Endothelial cell (in vitro differentiated cells): ENCODE data around the gene CDYL2. TPM values are rescaled to one million over a fixed set of nuclear protein-coding genes. Genes with fewer than 3 reads are reported as not detected.

Experiments
- DNase-seq: peaks from one replicate; pipeline ENCODE4 v3.0.0; 2021; ENCODE audit warnings: low spot score
- H3K27ac Mint-ChIP-seq: one replicate; pipeline ENCODE4 v1.8.0; 2021; ENCODE audit warnings: mixed read lengths, inconsistent platforms; ENCODE audit not compliant: unreplicated experiment
- H3K27me3 Mint-ChIP-seq: one replicate; pipeline ENCODE4 v1.8.0; 2021; ENCODE audit warnings: mild to moderate bottlenecking, moderate library complexity, mixed read lengths, inconsistent platforms; ENCODE audit not compliant: unreplicated experiment
- H3K36me3 Mint-ChIP-seq: one replicate; pipeline ENCODE4 v1.8.0; 2021; ENCODE audit warnings: mild to moderate bottlenecking, low read depth, mixed read lengths, inconsistent platforms; ENCODE audit not compliant: unreplicated experiment
- H3K4me1 Mint-ChIP-seq: one replicate; pipeline ENCODE4 v1.8.0; 2021; ENCODE audit warnings: mild to moderate bottlenecking, mixed read lengths, inconsistent platforms; ENCODE audit not compliant: unreplicated experiment
- H3K4me3 Mint-ChIP-seq: one replicate; pipeline ENCODE4 v1.8.0; 2021; ENCODE audit warnings: mild to moderate bottlenecking, mixed read lengths, inconsistent platforms; ENCODE audit not compliant: unreplicated experiment
- H3K9me3 Mint-ChIP-seq: one replicate; pipeline ENCODE4 v1.8.0; 2021; ENCODE audit warnings: mixed read lengths, inconsistent platforms; ENCODE audit not compliant: unreplicated experiment
- CTCF ChIP-seq: fragments of 200-600 bp; sonication (generic); IDR thresholded peaks from one replicate; pipeline ENCODE4 v1.5.0; 2021; ENCODE audit warnings: antibody characterized with exemption; ENCODE audit not compliant: unreplicated experiment
- total RNA-seq: library from RNA; stranded (reverse); fragmentation: NEBNext Ultra II Directional; extraction: Animal tissue kit (Norgen Biotek cat#: 25700); gene quantifications from one replicate; pipeline ENCODE4 v1.2.1, GENCODE V29; 2021; ENCODE audit not compliant: unreplicated experiment

CDYL2 gene
- total RNA-seq, 1 donor from 2014 or later: 26.6 TPM

- Mint-ChIP-seq H3K36me3 (peaks cover 5% of the 10 kb centered on the region), H3K4me3 (no peak overlapping the region), H3K4me1 (peaks cover 10% of the 10 kb centered on the region), H3K27me3 (no peaks in the 10 kb centered on the region), H3K9me3 (no peaks in the 10 kb centered on the region), H3K27ac (no peak overlapping the region)
- TF ChIP-seq CTCF: no peak
- no peak for DNase-seq
Measured at GRCh38 chr16:80718480-80719220, 85.7 kb downstream of the CDYL2 start.

GRCh38 chr16:80717611-80718010 lies 86.8 kb downstream of the CDYL2 start:
- no peak for DNase-seq
- no peaks in the 10 kb centered on the region for H3K27me3 Mint-ChIP-seq
- peaks cover 4% of the 10 kb centered on the region for H3K36me3 Mint-ChIP-seq
- no peak for TF ChIP-seq CTCF
- H3K4me3 Mint-ChIP-seq: no peak overlapping the region
- no peaks in the 10 kb centered on the region for H3K9me3 Mint-ChIP-seq
- H3K4me1 Mint-ChIP-seq: peaks cover 10% of the 10 kb centered on the region
- H3K27ac Mint-ChIP-seq: no peak overlapping the region

- Mint-ChIP-seq H3K9me3 (no peaks in the 10 kb centered on the region), H3K27ac (no peak overlapping the region), H3K4me1 (peaks cover 10% of the 10 kb centered on the region), H3K27me3 (no peaks in the 10 kb centered on the region), H3K4me3 (no peak overlapping the region), H3K36me3 (no peaks in the 10 kb centered on the region)
- no peak for TF ChIP-seq CTCF
- no peak for DNase-seq
Measured at GRCh38 chr16:80716564-80717139, 87.7 kb downstream of the CDYL2 start.

- Mint-ChIP-seq H3K9me3 (no peaks in the 10 kb centered on the region), H3K4me1 (no peaks in the 10 kb centered on the region), H3K4me3 (no peak overlapping the region), H3K27me3 (peaks cover 2% of the 10 kb centered on the region), H3K27ac (no peak overlapping the region), H3K36me3 (no peaks in the 10 kb centered on the region)
- TF ChIP-seq CTCF: no peak
- no peak for DNase-seq
Measured at GRCh38 chr16:80711406-80711805, 93.0 kb downstream of the CDYL2 start.

GRCh38 chr16:80710918-80711317 lies 93.5 kb downstream of the CDYL2 start:
- no peaks in the 10 kb centered on the region for H3K36me3 Mint-ChIP-seq
- TF ChIP-seq CTCF: no peak
- no peak overlapping the region for H3K4me3 Mint-ChIP-seq
- H3K27ac Mint-ChIP-seq: no peak overlapping the region
- DNase-seq: no peak
- H3K9me3 Mint-ChIP-seq: no peaks in the 10 kb centered on the region
- H3K27me3 Mint-ChIP-seq: peaks cover 2% of the 10 kb centered on the region
- H3K4me1 Mint-ChIP-seq: no peaks in the 10 kb centered on the region
